Bronchial epithelial cell (primary cell): ENCODE measurements around the gene TPRKB. TPM values are rescaled to one million over a fixed set of nuclear protein-coding genes. Genes with fewer than 3 reads are reported as not detected.

Source experiments
- DNase-seq: peaks from one replicate; pipeline ENCODE4 v3.0.0-alpha.2; 2010; ENCODE audit warnings: low read depth
- FAIRE-seq: peaks from 2 replicates; lab custom pipeline; 2011; peaks lifted over from hg19 to GRCh38; lab: Jason Lieb, UNC
- H3K27me3 ChIP-seq: 2 replicates; pipeline ENCODE4 v1.5.1; 2011; ENCODE audit warnings: low read length; ENCODE audit not compliant: control insufficient read depth, insufficient read depth
- H3K36me3 ChIP-seq: 2 replicates; pipeline ENCODE4 v1.5.1; 2011; ENCODE audit warnings: low read length; ENCODE audit not compliant: control insufficient read depth, insufficient read depth
- H3K4me3 ChIP-seq: 2 replicates; pipeline ENCODE4 v1.5.1; 2011; ENCODE audit warnings: mild to moderate bottlenecking, low read depth, low read length, control low read depth
- CTCF ChIP-seq: IDR thresholded peaks from 2 replicates; pipeline ENCODE4 v1.5.1; 2011; ENCODE audit warnings: mild to moderate bottlenecking, moderate library complexity, low read length, control low read depth, inconsistent platforms; ENCODE audit not compliant: insufficient read depth, severe bottlenecking
- total RNA-seq: library from RNA; depleted of rRNA; stranded (reverse); fragments of >200 nt; gene quantifications from 2 replicates; pipeline ENCODE4 v1.2.1, GENCODE V29; 2014

TPRKB gene
- total RNA-seq, 1 donor from 2014 or later, result 21.1 TPM

- DNase-seq (peak; percentile 99), FAIRE-seq (no peak)
- Histone ChIP-seq H3K4me3 (no peak overlapping the region), H3K27me3 (no peaks in the 10 kb centered on the region), H3K36me3 (peaks cover 5% of the 10 kb centered on the region)
- no peak for TF ChIP-seq CTCF
Measured at GRCh38 chr2:73776869-73777519, 39.8 kb upstream of the TPRKB start.

- peak; percentile 87 for DNase-seq
- FAIRE-seq, result no peak
- no peak for TF ChIP-seq CTCF
- Histone ChIP-seq H3K36me3 (peaks cover 5% of the 10 kb centered on the region), H3K27me3 (no peaks in the 10 kb centered on the region), H3K4me3 (no peak overlapping the region)
Measured at GRCh38 chr2:73776381-73776780, 39.2 kb upstream of the TPRKB start.

- no peak for DNase-seq
- Histone ChIP-seq H3K36me3 (peaks cover 9% of the 10 kb centered on the region), H3K27me3 (no peaks in the 10 kb centered on the region), H3K4me3 (no peak overlapping the region)
- FAIRE-seq, result no peak
- no peak for TF ChIP-seq CTCF
Measured at GRCh38 chr2:73772819-73773218, 35.7 kb upstream of the TPRKB start.

GRCh38 chr2:73770725-73771124 lies 33.6 kb upstream of the TPRKB start:
- no peak for FAIRE-seq
- peaks cover 9% of the 10 kb centered on the region for H3K36me3 ChIP-seq

GRCh38 chr2:73766994-73767393 lies 29.8 kb upstream of the TPRKB start:
- FAIRE-seq (no peak), DNase-seq (no peak)
- H3K36me3 ChIP-seq, result peaks cover 16% of the 10 kb centered on the region
- no peaks in the 10 kb centered on the region for H3K27me3 ChIP-seq
- no peak for TF ChIP-seq CTCF
- no peak overlapping the region for H3K4me3 ChIP-seq

More at GRCh38 chr2:73770725-73771124, 33.6 kb upstream of the TPRKB start:
- no peak for TF ChIP-seq CTCF
- Histone ChIP-seq H3K27me3 (no peaks in the 10 kb centered on the region), H3K4me3 (no peak overlapping the region)
- DNase-seq, result no peak

GRCh38 chr2:73766349-73766748 lies 29.2 kb upstream of the TPRKB start:
- H3K27me3 ChIP-seq, result no peaks in the 10 kb centered on the region
- H3K36me3 ChIP-seq, result peaks cover 16% of the 10 kb centered on the region
- DNase-seq (no peak), FAIRE-seq (no peak)
- TF ChIP-seq CTCF, result no peak
- H3K4me3 ChIP-seq, result no peak overlapping the region
